Measurements from ENCODE around the gene NAA38. TPM values are rescaled to one million over a fixed set of nuclear protein-coding genes. Genes with fewer than 3 reads are reported as not detected.

Gene NAA38, protein sequence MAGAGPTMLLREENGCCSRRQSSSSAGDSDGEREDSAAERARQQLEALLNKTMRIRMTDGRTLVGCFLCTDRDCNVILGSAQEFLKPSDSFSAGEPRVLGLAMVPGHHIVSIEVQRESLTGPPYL
- 200 and 243 TPM in 2 replicates for total RNA-seq (2014; rRNA removed; shearing (Covaris generic))

DNA sequence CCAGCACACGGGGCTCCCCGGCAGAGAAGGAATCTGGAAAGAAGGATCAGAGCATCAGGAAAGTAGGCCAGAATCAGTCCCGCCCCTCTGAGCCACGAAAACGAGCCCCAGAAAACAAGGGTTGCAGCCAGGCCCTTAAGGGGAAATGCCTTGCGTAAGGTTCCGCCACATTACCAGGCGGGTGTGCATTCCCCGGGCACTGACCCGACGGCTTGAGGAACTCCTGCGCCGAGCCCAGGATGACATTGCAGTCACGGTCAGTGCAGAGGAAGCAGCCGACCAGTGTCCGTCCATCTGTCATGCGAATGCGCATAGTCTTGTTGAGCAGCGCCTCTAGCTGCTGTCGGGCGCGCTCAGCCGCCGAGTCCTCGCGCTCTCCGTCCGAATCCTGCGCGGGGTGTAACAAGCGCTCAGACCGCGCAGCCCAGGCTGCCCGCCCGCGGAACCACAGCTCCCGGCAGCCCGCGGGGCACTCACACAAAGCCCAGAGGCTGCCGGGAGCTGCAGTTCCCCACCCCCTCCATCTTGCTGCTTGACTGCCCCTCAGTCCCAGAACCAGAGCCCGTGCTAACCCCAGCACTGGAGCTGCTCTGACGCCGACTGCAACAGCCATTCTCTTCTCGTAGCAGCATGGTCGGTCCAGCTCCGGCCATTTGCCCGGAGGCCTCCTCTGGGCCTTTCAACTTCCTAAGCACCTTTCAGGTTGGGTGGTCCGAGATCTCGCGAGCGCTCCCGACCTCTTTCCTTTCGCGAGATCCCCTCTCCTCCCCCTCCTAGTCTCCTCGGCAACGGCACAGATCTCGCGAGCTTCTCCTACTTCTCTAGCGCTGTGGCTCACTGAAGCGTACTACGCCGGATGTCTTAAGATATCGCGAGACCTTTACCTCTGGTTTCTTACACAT is at the start of gene NAA38:
Gene NAA38, minus strand, starts transcription at position 749 of the 902 bp plus-strand sequence. Its CDS starts 96 bp downstream, at position 653.
- peak; percentile 100 for DNase-seq (ENCODE audit: low spot score)

DNA sequence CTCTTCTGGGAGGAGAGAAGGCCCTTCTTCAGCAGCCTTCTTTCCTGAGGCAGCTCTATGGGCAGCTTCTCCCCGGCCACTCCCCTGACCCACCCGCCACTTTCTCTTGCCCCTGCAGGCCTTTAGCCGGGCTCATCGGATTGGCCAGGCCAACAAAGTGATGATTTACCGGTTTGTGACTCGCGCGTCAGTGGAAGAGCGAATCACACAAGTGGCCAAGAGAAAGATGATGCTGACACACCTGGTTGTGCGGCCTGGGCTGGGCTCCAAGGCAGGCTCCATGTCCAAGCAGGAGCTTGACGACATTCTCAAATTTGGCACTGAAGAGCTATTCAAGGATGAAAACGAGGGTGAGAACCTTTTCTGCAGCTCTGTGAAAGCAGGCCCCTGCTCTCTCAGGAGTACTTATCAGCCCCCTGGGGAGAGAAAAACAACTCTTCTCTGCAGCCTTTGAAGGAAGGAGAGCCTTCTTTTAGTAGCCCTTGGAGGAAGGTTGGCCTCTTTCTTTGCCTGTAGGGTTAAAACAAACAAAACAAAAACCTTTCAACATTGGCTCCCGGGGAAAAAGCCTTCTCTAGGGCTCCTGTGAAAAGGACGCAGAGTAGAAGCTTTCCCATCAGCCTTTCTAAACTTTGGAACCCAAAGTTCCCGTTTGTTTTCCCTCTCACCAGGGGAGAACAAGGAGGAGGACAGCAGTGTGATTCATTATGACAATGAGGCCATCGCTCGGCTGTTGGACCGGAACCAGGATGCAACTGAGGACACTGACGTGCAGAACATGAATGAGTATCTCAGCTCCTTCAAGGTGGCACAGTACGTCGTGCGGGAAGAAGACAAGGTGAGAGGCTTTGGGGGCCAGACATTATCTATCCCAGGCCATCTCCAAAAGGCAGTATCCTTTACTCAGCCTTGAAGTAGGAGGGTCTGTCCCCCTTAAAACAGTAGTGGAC is 46.1 kb upstream of the NAA38 start:
- DNase-seq (ENCODE audit: low spot score): no peak

DNA sequence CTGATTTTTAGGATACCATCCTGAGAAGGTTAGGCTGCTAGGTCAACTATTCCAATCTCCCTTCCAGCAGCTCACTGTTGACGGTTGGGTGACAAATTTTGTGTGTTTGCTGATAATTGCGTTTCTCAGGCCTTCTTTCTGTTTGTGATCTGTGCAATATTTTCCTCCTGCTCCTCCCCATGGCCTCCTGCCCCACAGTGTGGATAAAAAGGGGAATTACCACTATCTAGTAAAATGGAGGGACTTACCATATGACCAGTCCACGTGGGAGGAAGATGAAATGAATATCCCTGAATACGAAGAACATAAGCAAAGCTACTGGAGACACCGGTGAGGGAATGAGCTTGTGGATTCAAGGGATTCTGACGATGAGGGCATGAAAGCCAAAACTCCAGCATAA is 40.4 kb upstream of the NAA38 start:
- peak; percentile 25 for DNase-seq (ENCODE audit: low spot score)

DNA sequence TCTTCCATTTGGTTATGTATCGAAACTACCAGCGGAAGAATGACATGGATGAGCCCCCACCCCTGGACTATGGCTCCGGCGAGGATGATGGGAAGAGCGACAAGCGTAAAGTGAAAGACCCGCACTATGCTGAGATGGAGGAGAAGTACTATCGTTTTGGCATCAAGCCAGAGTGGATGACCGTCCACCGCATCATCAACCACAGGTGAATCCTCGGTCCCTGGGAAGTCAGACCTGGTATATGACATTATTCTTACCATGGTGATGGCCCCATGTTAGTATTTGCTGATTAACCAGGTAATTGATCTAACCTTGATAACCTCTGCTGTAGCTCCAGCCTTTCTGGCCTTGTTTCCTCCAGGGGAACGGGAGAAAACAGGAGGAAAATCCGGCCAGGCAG is 39.7 kb upstream of the NAA38 start:
- DNase-seq (ENCODE audit: low spot score): peak; percentile 40

DNA sequence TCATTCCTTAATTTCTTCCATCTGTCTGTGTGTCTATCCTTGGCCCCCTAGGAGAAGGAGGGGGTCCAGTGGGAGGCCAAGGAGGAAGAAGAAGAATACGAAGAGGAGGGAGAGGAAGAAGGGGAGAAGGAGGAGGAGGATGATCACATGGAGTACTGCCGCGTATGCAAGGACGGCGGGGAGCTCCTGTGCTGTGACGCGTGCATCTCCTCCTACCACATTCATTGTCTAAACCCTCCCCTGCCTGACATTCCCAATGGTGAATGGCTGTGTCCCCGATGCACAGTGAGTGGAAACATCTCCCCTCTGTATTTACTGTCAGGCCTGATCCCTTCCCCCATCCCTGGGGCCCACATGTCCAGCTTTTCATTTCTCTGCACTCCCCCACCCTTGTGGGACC is 37.5 kb upstream of the NAA38 start:
- no peak for DNase-seq (ENCODE audit: low spot score)

DNA sequence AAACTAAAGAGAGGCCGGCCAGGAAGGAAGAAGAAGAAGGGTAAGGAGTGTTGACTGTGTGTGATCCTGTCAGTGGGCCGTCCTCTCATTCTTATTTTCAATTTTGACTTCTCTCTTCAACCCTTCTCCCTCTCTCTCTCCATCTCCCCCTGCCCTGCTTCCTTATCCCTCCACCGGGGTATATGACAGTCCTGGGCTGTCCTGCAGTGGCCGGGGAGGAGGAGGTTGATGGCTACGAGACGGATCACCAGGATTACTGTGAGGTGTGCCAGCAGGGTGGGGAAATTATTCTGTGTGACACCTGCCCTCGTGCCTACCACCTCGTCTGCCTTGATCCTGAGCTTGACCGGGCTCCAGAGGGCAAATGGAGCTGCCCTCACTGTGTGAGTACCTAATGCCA is 36.9 kb upstream of the NAA38 start:
- no peak for DNase-seq (ENCODE audit: low spot score)

DNA sequence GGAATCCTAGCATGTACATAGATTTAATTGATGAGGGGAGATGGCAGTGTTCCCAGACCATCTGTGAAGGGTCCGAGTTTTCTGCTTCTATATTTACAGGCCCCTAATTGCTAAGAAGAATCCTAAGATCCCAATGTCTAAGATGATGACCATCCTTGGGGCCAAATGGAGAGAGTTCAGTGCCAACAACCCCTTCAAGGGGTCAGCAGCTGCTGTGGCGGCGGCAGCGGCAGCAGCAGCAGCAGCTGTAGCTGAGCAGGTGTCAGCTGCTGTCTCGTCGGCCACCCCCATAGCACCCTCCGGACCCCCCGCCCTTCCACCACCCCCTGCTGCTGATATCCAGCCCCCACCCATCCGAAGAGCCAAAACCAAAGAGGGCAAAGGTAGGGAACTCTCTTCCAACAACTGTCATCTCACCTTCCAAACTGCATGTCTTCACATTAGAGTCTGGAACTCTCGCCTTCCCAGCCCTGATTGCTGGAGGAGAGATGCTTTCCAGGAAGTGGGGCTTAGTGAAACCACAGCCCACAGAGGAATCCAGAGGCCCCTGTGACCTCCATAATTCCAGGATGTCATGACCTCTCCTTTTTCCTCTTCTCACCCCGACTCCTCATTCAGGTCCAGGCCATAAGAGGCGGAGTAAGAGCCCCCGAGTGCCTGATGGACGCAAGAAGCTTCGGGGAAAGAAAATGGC is 36.0 kb upstream of the NAA38 start:
- DNase-seq (ENCODE audit: low spot score): no peak

DNA sequence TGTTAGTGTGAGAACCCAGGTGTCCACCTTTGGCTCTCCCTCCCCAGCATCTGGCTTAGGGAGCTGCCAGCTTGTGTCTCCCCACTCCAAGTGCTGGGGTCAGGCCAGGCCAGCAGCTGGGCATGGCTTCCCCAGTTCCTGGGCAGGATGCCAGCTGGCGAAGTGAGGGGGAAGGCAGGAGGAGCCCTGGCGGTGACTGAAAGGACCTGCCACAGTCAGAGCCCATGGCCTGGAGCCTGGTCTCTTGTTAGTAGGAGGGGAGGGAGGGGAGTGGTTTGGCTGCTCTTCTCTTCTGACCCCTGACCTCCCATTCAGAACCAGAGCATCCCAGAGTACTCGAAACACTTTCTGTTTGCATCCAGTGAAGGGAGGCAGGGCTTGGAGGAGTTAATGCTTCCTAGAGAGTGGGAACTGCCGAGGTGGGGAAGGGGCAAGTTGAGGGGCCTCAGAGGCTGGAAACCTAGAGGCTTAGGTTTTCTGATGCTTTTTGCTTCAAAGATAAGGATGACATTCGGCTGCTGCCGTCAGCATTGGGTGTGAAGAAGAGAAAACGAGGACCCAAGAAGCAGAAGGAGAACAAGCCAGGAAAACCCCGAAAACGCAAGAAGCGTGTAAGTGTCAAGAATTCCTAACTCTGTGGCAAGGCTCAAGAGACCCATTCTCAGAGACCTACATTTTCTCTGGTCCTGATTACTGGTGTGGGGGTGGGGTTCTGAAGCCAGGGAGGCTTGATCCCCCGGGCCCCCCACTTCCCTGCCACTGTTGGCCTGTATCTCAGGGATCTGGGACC is 32.0 kb upstream of the NAA38 start:
- peak; percentile 94 for DNase-seq (ENCODE audit: low spot score)

DNA sequence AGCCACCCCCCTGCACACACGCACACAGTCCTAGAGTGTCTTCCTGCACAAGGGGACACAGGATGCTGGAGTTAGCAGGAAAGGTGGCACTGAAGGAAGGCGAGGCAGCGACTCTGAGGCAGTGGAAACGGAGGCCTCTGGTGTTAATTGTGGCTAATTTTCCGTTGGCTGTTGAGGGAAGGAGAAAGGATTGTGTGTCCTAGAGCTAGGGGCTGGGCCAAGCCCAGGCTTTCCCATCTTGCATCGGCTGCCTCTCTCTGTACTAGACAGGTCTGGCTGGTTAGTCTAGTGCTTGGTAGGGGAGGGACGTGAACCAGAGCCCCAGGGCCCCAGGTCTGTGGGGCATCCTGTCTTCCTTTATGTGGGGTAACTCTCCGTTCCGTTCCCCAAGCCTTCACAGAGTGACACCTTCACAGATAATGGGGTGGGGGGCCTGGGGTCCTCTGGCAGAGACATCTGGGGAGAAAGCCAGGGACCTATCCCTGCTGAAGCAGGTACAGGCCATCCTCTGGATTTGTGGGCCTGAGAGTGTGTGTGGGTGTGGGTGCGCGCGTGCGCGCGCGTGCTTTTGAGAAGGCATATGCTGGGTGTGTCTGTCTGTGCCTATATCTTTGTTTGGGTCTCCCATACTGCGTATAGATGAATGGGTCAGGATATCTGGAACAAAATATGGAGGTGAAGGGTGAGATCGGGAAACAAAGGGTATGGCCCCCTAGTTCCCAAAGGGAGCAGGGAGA is 31.0 kb upstream of the NAA38 start, which contains the start of gene CHD3:
Gene CHD3, plus strand, starts transcription at position 606 of the 737 bp plus-strand sequence. CDS start 212 bp downstream, outside the sequence.
- no peak for DNase-seq (ENCODE audit: low spot score)

DNA sequence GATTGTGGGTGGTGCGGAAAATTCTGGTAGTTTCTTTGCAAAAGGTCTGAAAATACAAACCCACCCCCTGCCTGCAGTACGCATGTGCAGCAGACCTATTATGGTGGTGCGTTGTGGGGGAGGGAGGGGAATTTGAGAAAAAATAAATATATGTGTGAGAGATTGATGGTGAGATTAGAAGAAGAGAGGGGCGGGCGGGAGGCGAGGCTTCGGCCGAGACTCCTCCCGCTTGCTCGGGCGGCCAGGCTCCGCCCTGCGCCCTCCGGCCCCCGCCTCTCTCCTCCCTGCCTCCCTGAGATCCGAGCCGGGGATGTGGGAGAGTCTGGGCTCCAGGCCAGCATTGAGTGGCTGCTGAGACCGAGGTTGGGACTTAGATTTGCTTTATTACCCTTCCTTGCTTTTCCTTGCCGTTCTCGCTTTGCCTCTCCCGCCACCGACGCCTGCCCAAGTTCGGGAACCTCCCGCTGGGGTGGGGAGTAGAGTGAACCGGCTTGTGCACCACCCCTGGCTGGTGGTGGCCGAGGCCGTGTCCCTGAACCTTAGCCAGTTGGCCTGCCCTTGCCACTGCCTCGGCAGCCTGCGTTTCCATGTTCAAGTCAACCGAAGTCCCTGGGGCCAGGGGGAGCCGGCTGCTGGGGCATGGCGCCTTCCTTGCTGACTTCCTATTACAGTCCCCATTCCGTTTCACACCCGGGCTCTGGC is 30.3 kb upstream of the NAA38 start:
- peak; percentile 89 for DNase-seq (ENCODE audit: low spot score)

DNA sequence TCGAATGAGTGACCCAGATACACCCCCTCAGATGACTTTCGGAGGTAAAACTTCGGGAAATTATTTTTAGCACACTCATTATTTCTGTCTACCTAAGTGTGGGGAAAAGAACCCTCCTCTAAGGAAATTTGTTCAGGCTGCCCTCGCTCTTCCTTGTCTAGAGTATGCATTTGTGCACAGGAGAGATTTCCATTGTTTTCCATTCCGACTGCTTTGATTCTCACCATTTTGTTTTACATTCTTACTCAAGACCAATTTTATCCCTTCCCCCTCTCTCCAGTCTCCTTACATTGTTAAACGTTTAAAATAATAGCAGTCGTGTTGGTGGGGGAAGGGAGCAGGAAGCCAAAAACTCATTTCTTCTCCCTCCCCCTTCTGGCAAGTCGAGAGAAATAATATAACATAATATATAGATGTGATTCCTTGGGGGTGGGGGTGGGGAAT is 29.7 kb upstream of the NAA38 start:
- DNase-seq (ENCODE audit: low spot score): no peak

DNA sequence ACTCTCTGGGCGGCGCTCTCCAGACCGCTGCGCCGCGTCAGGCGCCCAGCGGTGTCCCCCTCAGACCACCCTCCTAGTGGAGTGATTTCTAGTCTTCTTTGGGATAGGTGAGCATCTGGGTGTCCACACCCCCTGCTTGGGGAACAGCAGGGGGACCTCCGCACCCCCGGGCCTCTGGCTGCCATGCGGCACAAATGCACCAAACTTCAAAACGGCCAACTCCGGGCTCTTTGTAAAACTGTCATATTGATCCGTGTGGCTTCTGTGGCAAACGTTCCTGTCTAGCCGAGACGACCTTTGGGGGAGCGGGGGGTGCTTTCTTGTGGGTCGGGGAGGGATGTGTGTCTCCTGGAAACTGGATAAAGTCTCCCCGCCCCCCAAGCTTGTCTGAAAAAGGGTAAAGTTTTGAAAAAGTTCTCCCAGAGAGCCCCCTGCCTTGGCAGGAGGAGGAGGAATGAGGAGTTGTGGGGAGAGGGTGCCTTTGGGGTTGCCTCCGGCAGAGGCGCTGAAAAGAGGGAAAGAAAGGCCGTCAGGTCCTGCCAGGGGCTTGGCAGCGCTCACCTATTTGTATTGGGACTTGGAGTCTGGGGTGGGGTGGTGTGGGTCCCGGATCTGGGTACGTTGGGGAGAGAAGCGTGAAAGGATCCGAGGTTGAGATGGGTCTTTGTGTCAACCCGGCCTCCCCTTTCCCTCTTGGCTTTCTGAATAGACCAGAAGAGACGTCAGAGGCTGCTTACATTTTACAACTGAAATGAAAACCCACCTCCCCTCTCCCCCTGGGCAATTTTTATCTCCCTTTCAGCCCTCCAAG is 29.1 kb upstream of the NAA38 start:
- peak; percentile 21 for DNase-seq (ENCODE audit: low spot score)

DNA sequence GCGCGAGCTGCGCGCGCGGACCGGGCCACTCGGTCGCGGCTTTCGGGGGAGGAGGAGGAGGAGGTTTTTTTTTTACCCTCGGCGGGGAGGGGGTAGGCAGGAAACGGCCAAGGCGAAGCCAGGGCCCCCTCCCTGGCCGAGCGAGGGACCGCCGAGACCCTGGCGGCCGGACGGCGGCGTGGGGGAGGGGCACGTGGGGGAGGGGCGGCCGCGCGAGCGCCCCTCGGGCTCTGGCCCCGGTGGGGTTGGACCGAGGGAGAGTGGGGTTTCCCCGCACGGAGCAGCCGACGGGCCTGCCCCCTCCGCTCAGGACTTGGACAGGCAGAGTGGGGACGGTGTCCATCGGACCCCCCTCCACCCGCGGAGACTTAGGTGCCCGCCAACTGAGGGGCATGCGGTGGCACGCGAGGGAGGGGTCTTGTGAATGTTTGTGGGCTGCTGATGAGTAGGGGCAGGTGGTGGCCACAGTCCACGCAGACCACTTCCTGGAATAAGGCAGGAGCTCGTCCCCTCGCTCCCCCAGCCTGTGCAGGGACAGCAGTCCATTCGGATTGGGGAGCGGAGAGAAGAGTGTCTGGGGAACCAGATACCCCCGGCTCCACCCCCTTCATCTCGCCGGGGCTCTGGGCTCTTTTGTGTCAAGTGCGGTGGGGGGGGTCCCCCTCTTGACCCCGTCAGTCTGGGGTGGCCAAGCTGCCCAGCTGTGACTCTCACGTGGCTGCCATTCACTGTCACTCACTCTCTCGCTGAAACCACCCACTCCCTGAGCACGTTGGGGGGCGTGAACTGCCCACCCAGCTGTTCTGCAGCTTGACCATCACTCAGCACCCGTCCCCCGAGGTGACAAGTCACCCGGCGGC is 28.2 kb upstream of the NAA38 start:
- DNase-seq (ENCODE audit: low spot score): peak; percentile 60

DNA sequence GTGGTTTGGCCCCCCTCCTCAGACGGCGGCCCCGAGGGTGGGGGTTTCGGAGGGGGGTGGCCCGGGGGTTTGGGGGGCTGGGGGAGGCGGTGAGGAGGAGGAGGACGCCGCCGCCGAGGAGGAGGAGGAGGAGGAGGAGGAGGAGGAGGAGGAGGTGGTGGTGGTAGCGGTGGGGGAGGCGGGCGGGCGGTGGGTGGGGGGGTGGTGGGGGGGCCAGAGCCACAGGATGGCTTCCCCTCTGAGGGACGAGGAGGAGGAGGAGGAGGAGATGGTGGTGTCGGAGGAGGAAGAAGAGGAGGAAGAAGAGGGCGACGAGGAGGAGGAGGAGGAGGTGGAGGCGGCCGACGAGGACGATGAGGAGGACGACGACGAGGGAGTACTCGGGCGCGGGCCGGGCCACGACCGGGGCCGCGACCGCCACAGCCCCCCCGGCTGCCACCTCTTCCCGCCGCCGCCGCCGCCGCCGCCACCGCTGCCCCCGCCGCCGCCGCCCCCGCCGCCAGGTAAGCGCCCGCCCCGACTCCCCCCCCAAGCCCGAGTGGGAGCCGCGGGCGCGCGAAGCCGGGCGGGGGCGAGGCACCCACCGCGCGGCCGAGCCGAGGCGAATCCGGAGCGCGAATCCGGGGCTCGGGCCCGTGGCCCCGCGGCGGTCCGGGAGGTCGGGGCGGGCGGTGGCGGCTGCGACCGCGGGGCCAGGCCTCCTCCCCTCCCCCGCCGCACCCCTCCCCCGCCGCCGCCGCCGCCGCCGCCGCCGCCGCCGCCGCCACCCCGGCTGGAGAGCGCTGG is 27.4 kb upstream of the NAA38 start:
- DNase-seq (ENCODE audit: low spot score): no peak

DNA sequence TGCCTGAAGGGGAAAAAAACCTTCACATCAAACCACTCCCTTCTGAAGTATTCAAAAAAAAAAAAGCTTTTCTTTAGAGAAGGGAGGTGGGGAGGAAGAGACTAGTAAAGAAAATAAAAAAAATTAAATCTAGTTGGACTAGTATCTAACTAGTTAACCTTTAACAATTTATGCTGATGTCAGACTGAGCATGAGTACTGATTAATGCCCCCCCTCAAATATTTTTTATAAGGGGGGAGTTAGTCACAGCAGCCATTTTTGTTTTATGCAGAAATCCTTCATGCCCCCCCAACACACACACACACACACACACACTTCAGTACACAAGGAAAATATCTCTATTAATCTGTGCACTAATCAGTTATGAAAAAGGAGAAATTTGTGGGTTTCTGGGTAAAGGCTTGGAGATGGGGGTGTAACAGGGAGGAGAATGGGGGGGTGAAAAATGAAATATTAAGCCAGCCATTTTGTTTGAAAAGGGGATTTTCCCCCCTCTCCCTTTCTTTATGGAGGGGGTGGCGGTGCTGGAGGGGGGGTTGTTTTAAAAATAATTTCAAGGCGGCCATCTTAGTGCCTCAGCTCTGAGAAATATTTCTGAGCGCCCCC is 26.5 kb upstream of the NAA38 start:
- DNase-seq (ENCODE audit: low spot score): peak; percentile 14

DNA sequence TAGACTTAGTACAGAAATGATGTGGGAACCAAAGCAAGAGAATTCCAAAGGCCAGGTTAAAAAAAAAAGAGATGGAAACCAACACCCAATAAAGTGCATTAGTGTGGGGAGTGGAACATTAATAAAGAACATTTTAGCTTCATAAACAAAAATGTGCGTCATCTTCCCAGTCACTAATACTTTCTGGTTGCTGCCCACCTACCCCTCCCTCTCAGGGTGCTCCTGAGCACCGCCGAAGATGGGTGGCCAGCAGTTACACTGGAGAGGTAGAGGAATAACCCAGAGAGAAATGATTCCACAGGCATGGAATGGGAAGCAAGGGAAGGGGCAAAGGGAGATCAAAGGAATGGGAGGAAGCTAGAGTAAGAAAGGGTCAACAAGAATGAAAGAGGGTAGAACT is 25.3 kb upstream of the NAA38 start:
- DNase-seq (ENCODE audit: low spot score): no peak

Measured in A172 (cell line).